ENCODE measurements around the gene AKT3.

DNA sequence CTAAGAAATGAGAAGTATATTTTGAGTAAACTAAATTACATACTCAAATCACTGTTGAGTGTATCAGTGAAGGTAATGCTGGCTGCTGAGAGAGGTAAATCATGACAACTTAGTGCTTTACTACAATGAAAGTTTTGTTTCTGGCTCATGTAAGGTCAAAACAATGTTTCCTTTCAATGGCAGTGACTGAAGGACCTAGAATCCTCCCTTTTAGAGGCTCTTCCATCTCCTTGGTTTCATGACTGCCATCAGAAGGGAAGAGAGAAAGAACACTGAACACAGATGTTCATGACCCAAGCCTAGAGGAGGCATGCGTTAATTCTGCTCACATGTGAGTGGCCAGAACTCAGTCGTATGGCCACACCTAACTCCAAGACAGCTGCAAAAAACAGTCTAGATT, 130.6 kb downstream of the AKT3 start:
- TF ChIP-seq POLR2A (IDR thresholded peaks at IDR 0.05): no peak
- TF ChIP-seq, protein P1, sequence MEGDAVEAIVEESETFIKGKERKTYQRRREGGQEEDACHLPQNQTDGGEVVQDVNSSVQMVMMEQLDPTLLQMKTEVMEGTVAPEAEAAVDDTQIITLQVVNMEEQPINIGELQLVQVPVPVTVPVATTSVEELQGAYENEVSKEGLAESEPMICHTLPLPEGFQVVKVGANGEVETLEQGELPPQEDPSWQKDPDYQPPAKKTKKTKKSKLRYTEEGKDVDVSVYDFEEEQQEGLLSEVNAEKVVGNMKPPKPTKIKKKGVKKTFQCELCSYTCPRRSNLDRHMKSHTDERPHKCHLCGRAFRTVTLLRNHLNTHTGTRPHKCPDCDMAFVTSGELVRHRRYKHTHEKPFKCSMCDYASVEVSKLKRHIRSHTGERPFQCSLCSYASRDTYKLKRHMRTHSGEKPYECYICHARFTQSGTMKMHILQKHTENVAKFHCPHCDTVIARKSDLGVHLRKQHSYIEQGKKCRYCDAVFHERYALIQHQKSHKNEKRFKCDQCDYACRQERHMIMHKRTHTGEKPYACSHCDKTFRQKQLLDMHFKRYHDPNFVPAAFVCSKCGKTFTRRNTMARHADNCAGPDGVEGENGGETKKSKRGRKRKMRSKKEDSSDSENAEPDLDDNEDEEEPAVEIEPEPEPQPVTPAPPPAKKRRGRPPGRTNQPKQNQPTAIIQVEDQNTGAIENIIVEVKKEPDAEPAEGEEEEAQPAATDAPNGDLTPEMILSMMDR (IDR thresholded peaks at IDR 0.05): no peak
- TF ChIP-seq POLR2AphosphoS5 (IDR thresholded peaks at IDR 0.05): no peak

Data from suprapubic skin (tissue), 4 donors.